ENCODE measurements around the gene PPP2R2C. TPM values are rescaled to one million over a fixed set of nuclear protein-coding genes. Genes with fewer than 3 reads are reported as not detected.

PPP2R2C gene
- total RNA-seq, 6 experiments from 2014 or later, result 0.12 to 0.27 TPM; not detected in 4

GRCh38 chr4:6327220-6327917 lies 145.0 kb downstream of the PPP2R2C start:
- TF ChIP-seq POLR2A (IDR thresholded peaks at IDR 0.05) (no peak), CTCF (IDR thresholded peaks at IDR 0.05) (peak; percentile 93 to 97 (median 96))
- peak; percentile 83 to 94 (median 91) for ATAC-seq
- DNase-seq, result peak; percentile 85 to 87 (median 86)
- Histone ChIP-seq H3K27me3 (no peaks in the 10 kb centered on the region), H3K36me3 (no peaks in the 10 kb centered on the region), H3K4me3 (no peak overlapping the region), H3K9me3 (no peaks in the 10 kb centered on the region), H3K4me1 (no peaks in the 10 kb centered on the region), H3K27ac (no peak overlapping the region)
- 20% methylated on average over 10 of the region's 21 CpGs for WGBS (ENCODE audit: insufficient coverage, low coverage, low lambda C conversion rate, missing lambda C conversion rate)
- intact Hi-C loops (cut with DNase I), result loop anchor here (5.0 kb wide), 2 partner anchors 70 to 75 kb away; no protein-coding TSS in a partner anchor

GRCh38 chr4:6326312-6327060 lies 145.9 kb downstream of the PPP2R2C start:
- intact Hi-C loops (cut with DNase I), result loop anchor here (5.0 kb wide), 2 partner anchors 69 to 74 kb away; no protein-coding TSS in a partner anchor
- H3K9me3 ChIP-seq, result no peaks in the 10 kb centered on the region
- WGBS (ENCODE audit: insufficient coverage, low coverage, low lambda C conversion rate, missing lambda C conversion rate), result 80% methylated on average over 3 of the region's 28 CpGs

GRCh38 chr4:6325788-6326290 lies 146.6 kb downstream of the PPP2R2C start:
- no peaks in the 10 kb centered on the region for H3K27me3 ChIP-seq
- H3K4me1 ChIP-seq, result no peaks in the 10 kb centered on the region
- TF ChIP-seq POLR2A (IDR thresholded peaks at IDR 0.05) (no peak), CTCF (IDR thresholded peaks at IDR 0.05) (no peak)
- H3K9me3 ChIP-seq, result no peaks in the 10 kb centered on the region
- intact Hi-C loops (cut with DNase I), result loop anchor here (5.0 kb wide), 2 partner anchors 69 to 74 kb away; no protein-coding TSS in a partner anchor
- no peak overlapping the region for H3K27ac ChIP-seq
- H3K4me3 ChIP-seq, result no peak overlapping the region
- WGBS (ENCODE audit: insufficient coverage, low coverage, low lambda C conversion rate, missing lambda C conversion rate), result no CpG with 5 or more reads among the region's 14 CpGs
- H3K36me3 ChIP-seq, result no peaks in the 10 kb centered on the region
- ATAC-seq (no peak), DNase-seq (no peak)

More at GRCh38 chr4:6326312-6327060, 145.9 kb downstream of the PPP2R2C start:
- Histone ChIP-seq H3K27me3 (no peaks in the 10 kb centered on the region), H3K36me3 (no peaks in the 10 kb centered on the region), H3K27ac (no peak overlapping the region), H3K4me1 (no peaks in the 10 kb centered on the region), H3K4me3 (no peak overlapping the region)
- ATAC-seq, result no peak
- DNase-seq, result no peak
- TF ChIP-seq POLR2A (IDR thresholded peaks at IDR 0.05), result no peak
- TF ChIP-seq CTCF (IDR thresholded peaks at IDR 0.05), result no peak

GRCh38 chr4:6324999-6325787 lies 147.2 kb downstream of the PPP2R2C start:
- Histone ChIP-seq H3K4me1 (no peaks in the 10 kb centered on the region), H3K27ac (no peak overlapping the region), H3K36me3 (no peaks in the 10 kb centered on the region), H3K4me3 (no peak overlapping the region), H3K27me3 (no peaks in the 10 kb centered on the region), H3K9me3 (no peaks in the 10 kb centered on the region)
- DNase-seq (no peak), ATAC-seq (peak; percentile 30 to 66 (median 49))
- intact Hi-C loops (cut with DNase I), result loop anchor here (5.0 kb wide), 2 partner anchors 68 to 73 kb away; no protein-coding TSS in a partner anchor
- TF ChIP-seq CTCF (IDR thresholded peaks at IDR 0.05) (no peak), POLR2A (IDR thresholded peaks at IDR 0.05) (no peak)
- 41% methylated on average over 9 of the region's 22 CpGs for WGBS (ENCODE audit: insufficient coverage, low coverage, low lambda C conversion rate, missing lambda C conversion rate)

Data from right lobe of liver (tissue), 6 donors.